ENCODE data around the gene SRPRB.

DNA sequence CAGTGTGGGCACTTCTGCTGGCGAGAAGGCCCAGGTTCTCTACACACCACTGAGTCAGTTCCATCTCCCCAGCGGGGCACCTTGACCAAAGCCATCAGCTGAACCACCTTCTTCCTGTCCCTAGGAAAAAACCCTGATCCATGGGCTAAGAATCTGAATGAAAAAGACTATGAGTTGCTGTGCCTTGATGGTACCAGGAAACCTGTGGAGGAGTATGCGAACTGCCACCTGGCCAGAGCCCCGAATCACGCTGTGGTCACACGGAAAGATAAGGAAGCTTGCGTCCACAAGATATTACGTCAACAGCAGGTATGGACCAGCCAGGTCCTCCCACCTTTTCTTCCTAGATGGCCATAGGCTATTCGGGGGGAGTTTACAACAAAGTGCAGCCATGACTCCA is 30.3 kb upstream of the SRPRB start:
- TF ChIP-seq RBFOX2 (IDR thresholded peaks at IDR 0.05; ENCODE audit: low read depth, low read length) (no peak), CBX3 (IDR thresholded peaks at IDR 0.05; ENCODE audit: borderline replicate concordance in 1 of 2, low read length in 2 of 2) (no peak), BRCA1 (IDR thresholded peaks at IDR 0.05) (no peak), BRCA1 (CRISPR knock-in tag; IDR thresholded peaks at IDR 0.05) (no peak), RBM39 (optimal IDR thresholded peaks at IDR 0.05; ENCODE audit: low read depth, low read length) (no peak), DPF2 (IDR thresholded peaks at IDR 0.05) (no peak), HIVEP1 (CRISPR knock-in tag; IDR thresholded peaks at IDR 0.05) (no peak), FOS (IDR thresholded peaks at IDR 0.05; ENCODE audit: extremely low read depth, insufficient read length) (no peak), PTTG1 (tag; IDR thresholded peaks at IDR 0.05; ENCODE audit: low read depth) (no peak), COPS2 (conservative IDR thresholded peaks at IDR 0.05) (no peak), ARHGAP35 (IDR thresholded peaks at IDR 0.05; ENCODE audit: partially characterized antibody) (no peak)
